Femur (tissue), 1 donor: Measurements from ENCODE around the gene ALLC.
"Not testable (repeated sequence)": the region's sequence is repeated elsewhere in the genome, so short reads cannot be mapped to it uniquely, and the experiment has no call there.

Experiments
- DNase-seq: peaks from one replicate; pipeline ENCODE4 v3.0.0-alpha.2; 2017

Gene ALLC

DNA sequence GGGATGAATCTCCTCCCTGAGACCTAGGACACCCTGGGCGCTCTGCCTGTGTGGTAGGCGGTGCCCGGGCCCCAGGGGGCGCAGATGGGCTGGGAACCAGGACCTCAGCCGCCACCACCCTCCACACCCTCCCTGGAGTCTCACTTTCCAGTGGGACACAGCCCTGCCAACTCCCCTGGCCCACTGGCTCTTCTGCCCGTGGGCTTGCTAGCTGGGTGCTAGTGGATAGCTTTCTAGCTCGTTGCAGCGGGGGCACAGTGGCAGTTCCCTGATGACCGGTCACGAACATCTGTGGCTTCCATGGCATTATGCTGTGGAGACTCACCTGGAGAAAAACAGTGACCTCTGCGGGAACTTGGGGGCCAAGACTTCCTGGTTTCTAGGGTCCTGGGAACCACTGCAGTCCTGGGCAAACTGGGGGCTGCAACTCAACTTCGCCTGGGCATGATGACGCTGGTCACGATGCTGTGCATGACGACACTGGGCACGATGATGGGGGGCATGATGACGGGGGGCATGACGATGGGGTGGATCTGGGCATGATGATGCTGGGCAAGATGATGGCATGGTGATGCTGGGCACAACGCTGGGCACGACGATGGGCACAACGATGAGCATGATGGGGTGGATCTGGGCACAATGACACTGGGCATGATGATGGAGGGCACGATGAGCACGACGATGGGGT, 31.0 kb upstream of the ALLC start:
- peak; percentile 10 for DNase-seq

DNA sequence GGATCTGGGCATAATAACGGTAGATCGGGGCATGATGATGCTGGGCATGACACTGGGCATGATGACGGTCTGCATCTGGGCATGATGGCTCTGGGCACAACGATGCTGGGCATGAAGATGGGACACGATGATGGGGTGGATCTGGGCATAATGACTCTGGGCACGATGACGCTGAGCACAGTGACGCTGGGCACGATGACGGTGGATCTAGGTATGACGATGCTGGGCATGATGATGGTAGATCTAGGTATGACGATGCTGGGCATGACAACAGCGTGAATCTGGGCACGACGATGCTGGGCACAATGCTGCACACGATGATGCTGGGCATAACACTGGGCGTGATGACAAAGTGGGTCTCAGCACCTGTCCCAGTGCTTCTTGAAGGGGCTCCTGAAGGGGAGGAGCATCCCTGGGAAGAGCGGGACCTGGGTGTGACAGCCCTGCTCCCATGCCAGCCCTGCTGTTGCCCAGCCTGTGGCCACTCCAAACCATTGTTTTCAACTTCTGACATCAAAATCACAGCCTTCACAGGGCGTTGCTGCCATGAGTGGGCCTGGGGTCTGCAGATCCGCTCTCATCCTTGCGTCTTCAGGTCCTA, 30.4 kb upstream of the ALLC start:
- DNase-seq = peak; percentile 5

DNA sequence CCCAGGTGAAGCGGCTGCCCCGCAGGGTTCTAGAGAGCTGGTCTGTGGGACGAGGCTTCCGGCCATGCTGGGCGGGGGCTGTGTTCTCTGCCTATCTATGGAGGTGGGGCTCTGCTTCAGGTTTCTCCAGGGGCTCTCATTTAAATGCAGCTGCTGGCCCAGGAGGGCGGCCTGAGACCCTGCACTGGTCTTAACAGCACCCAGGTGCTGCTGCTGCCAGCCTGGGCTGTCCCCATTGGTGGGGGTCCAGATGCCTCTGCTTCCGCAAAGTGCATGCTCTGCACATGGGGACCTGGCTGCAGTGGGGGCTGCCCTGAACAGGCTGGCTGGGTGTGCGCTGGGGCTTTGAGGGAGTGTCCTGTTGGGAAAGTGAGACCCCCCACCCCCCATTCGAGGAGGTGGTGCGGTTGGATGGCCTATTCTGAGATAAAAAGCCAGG, 29.7 kb upstream of the ALLC start:
- no peak for DNase-seq

DNA sequence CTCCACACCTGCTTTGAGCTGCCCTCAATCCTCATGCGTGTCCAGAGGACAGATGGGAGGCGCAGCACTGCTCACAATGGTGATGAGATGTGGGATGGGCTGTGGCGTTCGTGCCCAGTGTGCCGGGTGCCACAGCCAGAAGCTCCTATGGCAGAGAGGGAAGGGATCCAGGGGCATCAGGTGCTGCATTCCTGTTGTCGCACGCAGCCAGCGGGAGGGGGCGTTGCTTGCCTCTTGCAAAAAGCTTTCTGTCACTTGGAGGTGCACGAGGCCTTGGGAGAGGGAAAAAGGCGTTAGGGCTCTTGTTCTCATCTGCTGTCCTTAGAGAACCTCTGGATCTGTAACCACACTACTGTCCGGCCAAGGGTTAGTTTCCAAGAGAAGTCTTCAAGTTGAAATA, 29.2 kb upstream of the ALLC start:
- DNase-seq = no peak

DNA sequence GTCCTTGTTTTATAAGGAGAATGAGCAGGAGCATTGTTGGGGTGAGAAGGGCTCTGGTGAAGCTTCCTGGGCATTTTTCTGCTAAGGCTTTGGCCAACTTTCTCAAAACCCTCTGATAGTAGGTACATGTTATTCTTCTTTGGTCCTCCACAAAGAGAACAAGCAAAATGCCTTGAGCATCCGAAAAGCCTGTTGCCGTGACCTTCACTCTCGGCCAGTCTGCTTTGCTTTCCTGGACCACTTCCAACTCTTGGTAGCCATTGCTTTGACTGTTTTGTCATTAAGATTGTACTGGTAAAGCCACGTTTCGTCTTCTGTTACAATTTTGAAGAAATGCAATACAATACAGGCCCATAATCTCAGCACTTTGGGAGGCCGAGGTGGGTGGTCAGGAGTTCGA, 27.4 kb upstream of the ALLC start:
- no peak for DNase-seq

DNA sequence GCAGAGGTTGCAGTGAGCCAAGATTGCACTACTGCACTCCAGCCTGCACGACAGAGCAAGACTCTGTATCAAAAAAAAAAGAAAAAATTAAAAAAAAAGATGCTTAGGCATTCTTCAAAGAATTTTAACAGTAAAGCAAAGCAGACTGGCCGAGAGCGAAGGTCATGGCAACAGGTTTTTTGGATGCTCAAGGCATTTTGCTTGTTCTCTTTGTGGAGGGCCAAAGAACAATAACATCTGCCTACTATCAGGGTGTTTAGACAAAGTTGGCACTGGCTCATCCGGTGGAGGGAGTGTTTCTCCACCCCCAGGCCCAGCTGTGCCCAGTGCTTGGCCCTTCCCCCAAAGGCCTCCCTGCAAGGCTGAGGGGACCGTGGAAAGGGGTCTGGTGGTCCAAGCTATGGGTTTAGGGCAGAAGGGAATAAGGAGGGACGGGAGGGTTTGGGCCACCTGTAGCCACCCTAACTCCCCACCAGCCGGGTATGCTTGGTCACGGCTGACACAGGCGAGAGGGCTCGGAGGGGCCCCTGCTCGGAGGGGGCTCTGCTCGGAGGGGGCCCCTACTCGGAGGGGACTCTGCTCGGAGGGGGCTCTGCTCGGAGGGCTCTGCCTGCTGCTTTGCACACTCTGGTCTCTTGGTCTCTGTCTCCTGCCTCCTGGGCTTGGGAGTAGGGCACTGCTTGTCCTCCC, 26.7 kb upstream of the ALLC start:
- no peak for DNase-seq

DNA sequence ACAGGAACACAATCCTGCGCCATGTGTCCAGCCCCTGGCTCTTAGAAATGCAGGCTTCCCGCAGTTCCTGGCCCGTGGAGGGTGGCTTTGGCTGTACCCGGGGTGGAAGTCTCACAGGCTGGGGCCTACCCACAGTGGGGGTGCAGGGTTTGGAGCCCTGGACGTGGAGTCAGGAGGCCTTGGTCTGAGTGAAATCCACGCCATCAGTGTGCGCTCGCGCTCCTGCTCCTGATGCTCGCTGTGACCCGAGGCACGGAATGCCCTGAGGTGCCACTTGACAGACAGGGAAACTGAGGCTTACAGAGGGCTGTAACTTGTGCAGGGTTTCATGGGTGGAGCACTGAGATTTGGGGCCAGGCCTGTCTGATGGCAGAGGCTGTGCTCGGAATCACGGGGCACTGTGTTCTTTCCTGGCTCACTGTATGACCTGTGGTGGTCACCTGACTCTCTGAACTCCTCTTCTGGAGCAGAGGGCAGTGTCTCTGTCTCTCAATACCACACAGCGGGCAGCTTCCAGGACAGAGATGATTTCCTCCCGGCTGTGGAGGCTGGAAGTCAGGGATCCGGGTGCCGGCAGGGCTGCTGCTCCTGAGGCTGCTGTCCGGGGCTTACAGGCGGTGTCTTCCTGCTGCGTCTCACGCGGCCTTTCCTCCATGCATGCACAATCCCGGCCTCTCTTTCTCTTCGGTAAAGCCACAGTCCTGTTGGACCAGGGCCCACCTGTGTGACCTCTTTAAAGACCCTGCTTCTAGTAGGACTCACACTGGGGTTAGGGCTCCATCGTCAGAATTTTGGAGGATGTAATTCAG, 25.9 kb upstream of the ALLC start:
- DNase-seq = peak; percentile 8

DNA sequence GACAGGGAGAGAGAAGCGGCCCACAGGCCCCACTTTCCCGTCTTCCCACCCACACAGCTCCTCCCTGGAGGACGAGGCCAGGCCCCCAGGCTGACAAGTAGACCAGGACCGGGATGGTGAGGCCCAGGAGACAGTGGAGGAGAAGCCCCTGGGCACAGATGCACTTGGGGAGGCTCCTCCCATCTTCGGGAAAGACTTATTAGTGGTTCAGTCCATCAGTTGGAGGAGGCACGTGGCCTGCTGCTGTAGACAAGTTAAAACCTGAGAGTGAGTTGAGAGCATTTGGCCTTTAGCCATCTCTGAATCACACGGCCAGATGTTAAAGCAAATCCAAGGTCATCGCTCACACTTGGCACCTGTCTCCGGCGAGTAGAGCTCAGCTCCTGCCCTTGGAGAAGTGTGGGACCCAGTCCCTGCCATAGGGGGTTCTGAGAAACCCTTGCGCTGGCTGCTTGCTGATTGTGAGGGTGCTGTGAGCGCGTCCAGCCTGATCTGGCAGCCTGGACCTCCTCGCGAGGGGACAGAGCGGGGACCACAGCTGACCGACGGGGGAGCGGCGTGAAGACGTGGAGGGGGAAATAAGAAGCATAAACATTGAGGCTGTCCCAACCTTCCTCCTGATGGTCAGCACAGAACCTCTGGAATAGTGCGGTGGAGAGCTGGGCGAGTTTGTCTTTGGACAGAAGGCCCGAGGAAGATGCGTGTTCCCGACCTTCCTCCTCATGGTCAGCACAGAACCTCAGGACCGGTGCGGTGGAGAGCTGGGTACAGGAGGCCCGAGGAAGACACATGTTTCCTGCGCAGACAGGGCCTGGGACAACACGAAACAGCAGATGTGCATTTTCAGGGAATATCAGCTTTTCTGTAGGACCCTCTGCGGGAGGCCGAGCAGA, 24.7 kb upstream of the ALLC start:
- peak; percentile 29 for DNase-seq

DNA sequence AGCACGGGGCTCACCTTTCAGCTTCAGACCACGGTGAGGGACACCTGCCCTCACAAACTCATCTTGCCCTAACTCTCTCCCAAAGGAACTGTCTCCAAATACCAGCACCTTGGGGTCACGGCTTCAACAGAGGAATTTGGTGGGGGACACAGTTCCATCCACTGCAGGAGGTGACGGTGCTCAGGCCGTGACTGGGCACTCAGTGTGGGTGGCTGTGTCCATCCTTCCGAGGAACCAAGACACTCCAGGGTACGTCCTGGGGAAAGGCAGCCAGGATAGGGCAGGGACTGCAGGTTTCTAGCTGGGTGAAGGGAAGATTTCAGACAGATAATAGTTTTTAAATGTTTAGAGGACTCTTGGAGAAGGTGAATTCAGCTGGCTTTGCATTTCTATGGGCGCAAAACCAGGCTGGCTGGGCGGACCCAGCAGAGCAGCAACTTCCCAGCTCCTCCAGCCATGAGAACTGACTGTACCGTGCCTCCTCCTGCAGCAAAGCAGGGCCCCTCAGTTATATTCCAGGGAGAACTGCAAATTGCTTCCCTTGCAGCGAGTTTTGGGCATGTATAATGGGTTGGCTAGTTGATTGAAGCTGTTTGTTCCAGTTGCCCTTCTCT, 23.9 kb upstream of the ALLC start:
- no peak for DNase-seq

DNA sequence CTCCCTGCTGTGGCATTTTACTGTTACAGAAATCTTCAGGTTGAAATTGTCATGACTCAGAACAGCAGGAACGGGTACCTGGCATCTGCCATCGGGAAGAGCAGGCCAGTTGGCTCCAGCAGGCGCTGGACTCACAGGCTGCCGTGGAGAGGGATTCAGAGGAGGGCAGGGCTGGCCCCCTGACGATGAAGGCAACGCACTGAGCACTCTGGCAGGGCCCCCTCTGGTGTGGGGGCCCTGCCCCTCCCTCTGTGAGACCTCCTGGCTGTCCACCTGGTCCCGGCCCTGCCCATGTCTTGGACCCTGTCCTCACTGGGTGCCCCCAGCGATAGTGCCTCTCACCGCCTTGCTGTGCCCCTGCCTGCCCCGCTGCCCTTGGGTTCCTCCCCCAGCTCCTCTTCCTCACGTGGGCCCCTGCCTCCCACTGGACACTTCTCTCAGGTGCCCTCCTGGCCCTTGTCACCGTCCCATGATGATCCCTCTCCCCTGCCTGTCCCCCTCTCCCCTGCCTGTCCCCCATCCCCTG, 23.3 kb upstream of the ALLC start:
- DNase-seq = no peak

DNA sequence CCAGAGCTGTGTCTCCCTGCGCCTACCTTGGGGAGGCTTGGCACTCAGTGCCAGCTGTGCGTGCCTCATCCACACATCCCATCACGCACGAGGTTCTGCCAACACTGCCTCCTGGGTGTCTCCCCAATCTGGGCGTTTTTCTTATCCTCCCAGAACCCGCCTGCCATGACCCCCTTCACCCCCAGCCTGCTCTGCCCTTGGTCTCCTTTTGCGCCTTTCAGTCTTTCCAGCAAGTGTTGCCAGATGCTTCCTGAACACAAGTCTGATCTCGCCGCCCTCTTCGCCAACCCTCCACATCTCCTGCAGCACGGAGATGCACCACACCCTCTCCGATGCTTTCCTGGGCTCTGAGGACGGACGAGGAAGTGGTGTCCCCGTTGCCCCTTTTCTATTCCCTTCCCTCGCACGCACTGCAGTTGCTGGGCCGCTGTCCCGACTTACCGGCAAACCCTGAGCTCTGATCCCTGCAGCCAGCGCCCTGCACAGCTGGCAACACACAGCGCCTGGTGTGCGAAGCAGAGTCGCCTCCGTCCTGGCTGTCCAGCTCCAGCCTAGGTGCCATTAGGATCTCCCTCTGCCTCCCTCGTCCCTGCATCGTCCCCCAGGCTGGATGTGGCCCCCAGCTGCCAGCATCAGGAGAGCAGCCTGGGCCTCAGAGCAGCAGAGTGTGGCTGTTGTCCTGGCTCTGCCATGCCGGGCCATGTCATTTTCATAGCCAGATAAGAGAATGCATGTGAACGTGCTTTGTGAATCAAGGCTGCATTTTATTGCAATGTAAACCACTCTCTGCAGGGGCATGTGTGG, 22.6 kb upstream of the ALLC start:
- DNase-seq = no peak

DNA sequence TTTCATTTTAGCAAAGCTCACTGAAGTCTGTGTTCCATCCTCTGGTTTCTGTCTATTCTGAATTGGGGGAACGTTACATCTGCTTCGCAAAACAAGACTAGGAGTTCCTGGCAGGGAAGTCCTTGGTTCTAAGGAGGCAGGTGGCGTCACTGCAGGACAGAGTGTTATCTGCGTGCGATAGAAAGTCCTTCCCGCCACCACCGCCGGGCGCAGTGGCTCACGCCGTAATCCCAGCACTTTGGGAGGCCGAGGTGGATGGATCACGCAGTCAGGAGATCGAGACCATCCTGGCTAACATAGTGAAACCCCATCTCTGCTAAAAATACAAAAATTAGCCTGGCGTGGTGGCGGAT, 22.0 kb upstream of the ALLC start:
- DNase-seq = not testable (repeated sequence)

DNA sequence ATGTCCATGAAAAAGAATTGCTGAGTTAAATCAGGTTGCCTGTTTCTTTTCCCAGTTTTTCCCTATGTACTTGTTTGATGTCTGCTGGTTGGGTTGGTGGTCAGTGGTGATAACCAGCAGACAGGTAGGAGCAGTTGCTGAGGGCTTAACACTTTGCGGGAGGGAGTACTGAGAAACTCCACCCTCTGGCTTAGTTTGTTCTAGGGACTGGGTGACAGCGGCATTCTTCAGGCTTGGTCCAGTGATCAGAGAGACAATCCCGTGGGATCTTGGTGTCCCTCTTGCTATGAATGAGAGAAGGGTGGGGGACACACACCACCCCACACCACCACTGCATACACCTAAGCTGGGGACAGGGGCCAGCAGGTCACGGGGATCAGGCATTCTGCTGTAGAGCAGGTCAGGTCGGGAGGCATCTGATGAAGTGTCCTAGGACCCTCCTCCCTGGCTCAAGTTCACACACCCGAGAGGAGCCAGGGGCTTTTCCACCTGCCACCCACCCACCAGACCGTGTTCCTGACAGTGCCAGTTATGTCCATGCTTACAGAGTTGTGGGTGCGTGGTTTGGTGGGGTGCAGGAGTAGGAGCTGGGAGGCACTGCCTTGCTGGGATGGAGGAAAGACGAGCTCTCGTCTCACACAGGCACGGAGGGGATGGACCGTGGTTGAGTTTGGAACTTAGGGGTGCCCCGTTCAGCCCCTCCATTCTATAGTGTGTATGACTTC, 21.3 kb upstream of the ALLC start:
- no peak for DNase-seq

DNA sequence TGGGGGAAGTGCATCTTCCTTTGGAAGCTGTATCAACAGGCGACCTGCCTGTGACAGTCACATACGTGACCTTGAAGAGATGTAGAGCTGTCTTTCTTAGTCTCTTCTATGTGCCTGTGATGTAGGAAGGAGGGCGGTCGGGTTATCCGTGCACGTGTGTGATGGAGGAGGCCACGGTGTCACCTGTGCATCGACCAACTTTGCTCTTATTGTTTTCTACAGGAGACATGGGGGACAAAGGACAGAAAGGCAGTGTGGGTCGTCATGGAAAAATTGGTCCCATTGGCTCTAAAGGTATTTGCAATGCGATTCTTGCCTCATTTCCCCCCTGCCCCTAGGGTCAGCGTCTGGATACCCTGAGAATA, 20.7 kb upstream of the ALLC start:
- no peak for DNase-seq

DNA sequence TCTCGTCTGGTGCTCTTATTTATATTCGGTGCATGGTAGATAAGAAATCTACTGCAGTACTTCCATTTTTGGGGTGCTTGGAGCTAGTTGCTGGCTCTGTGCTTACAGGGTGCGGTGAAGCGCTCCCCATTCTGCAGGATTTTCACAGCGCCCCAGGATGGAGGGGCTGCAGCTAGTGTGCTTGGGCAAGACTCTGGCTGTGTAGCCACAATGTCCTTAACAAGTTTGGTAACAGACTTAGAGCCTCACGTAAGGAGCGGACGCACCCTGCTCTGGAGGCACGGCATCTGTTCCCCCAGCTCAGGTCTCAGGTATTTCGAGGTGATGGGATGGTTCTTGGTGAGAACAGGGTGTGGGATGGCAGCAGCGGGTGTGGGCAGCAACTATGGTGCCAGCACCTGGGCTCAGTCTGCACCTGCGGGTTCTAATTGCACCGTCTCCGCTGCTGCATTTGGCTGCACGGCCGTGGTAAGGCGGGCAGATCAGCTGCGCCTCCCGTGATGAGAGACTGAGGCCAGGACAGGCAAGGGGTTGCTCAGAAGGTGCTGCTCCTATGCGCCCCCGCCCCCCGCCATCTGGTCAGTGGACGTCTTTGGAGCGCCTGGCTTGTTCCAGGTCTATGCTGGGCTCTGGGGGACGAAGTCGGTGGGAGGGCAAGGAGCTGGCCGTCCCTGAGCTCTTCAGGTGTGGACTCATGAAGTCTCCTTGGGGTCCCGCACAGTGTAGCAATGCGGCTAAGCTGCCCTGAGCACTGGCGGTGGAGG, 20.1 kb upstream of the ALLC start:
- DNase-seq = no peak

DNA sequence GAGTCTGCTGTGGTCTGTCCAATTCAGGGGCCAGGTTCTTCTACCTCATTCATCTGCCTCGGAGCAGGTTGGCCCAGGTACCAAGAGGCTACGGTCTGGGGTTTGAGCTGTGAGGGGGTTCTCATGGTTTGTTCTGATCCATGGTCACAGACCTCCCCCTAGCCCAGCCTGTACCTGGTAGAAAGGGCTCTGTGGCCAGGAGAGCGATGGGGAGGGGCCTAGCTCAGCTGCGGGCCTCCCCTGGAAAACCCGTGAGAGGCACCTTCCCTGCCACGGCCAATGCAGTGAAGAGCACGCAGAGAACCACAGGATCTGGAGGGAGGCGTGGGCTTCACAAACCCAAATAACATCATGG, 19.6 kb upstream of the ALLC start:
- no peak for DNase-seq

DNA sequence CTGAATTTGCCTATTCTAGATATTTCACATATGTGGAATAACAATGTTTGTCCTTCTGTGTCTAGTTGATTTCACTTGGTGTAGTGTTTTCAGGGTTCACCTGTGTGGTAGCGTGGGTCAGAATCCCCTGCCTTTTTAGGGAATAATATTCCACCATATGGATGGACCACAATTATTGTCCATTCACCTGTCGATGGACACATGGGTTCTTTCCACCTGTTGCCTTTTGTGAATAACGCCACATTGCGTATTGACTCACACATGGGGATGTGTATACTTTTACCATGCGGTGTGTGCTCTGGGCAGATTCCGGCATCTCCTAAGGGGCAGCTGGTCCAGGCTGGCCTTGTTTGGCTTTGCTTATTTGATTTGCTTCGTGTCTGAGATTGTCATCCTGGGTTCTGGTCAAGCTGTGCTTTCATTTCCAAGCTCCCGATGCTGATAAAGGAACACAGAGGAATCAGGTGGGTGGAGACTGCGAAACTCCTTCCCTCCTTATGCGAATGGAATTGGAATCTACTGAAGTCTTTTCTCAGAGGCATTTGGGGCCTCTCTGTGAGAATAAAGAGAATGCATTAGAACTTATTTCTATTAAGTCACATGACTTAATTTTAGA, 18.9 kb upstream of the ALLC start:
- DNase-seq = no peak

DNA sequence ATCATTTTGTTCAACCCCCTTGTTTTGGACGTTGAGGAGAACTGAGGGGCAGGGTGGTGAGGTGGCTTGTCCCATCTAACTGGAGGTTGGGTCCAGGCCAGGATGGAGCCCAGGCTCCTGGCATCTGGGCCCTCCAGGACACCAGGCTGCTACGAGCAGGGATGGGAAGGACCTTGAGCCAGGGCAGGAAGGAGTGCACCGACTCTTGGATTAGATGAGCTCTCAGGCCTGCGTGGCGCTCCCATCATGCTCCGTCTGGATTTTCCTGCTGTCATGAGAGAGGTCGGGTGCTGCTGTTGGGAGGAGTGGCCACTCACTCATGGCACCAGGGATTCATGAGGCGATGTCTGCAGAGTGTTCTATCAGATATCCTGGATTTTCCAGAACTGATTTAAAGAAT, 18.3 kb upstream of the ALLC start:
- no peak for DNase-seq

DNA sequence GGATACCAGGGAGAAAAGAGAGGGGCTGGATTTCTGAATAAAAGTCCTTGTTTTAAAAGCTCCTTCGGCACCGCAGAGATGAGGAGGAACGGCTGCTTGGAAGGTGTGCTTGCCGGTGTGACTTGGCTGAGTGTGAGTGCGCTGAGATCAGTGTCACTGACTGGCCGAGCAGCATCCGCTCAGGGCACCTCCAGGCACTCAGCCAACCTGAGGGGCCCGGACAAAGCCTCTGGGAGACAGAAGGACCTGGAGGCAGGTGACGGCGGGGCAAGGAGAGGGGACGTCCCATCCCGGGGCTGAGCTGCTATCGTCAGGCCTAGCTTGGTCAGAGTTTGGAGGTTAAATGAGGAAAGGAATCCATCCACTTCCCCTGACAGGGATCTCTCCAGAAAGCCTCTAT, 16.8 kb upstream of the ALLC start:
- DNase-seq = no peak
